ENCODE data around the gene TOGARAM2. TPM values are rescaled to one million over a fixed set of nuclear protein-coding genes. Genes with fewer than 3 reads are reported as not detected.

TOGARAM2 gene
- polyA plus RNA-seq, 1 donor (not counting 4 experiments of a cell fraction or from before 2014, with no cell fraction given) = 0.10 TPM

DNA sequence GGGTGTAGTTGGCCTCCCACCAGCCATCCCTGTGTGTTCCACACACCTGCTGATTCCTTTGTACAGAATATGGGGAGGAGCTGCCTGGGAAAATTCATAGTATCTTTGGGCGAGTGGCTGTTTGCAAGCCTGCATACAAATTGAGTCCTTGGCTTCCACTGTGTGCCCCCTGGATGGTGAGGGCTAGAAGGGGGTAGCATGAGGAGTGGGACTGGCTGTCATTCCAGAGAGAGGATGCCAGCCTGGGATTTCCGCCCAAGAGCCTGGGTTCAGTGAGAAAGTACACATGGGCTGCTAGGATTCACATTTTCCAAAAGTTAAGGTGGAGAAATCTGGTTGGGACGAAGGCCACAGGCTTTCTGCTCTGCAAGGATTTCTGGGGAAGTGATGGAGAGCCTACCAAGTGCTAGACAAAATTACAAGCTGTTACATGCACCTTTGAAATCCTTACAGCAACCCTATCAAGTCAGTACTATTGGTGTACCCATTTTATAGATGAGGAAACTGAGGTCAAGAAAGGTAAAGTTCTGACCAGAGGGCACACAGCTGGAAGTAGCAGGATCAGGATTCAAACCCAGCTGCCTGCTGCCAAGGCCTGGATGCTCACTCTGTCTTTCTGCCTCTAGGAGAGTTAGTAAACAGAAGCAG, 606 bp upstream of the TOGARAM2 start:
- no peak overlapping the region for H3K4me2 ChIP-seq (ENCODE audit: control insufficient read depth, extremely low read depth, insufficient read depth, low read depth, low read length)
- FAIRE-seq = peak; percentile 60

DNA sequence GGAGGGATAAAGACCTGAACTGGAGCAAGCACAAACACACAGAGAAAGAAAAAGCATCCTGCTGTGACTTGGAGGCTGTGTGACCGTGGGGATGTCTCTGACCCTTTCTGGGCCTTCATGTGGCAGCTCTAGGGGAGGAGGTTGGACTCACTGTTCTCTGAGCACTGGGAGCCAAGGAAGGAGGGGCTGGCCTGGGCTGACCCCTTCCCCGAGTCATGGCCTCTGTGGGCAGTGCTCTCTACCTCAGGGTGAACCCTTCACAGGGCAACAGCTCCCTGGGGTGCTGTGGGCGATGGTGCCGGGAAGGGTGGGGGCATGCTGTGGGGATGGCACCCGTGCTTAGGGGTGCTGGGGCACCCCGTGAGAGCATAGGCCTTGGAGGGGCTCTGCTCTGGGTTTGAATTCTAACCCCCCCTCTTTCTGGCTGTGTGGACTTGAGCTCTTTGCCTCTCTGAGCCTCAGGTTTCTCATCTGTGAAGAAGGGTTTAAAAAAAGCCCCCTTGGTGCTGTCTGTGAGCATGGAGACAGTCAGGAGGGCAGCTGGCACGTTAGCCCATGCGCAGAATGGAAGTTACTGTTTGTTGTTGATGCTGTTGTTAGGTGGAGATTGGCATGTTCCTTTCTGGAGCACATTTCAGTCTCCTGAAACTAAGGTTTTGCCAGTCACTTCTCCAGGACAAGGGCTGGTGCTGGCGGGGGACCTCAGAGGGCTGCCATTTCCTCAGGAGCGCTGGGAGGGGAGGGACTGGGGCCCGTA, 700 bp downstream of the TOGARAM2 start:
- Histone ChIP-seq H3K9me1 (ENCODE audit: control insufficient read depth, extremely low read depth, insufficient read depth, low read length) (no peaks in the 10 kb centered on the region), H3K27ac (ENCODE audit: control insufficient read depth, insufficient read depth, low read length) (no peak overlapping the region), H3K9ac (ENCODE audit: control insufficient read depth, extremely low read depth, insufficient read depth, low read length) (no peak overlapping the region), H3K4me1 (ENCODE audit: control insufficient read depth, extremely low read depth, insufficient read depth, low read length) (peaks cover 6% of the 10 kb centered on the region), H3K36me3 (ENCODE audit: control insufficient read depth in 2 of 2, extremely low read depth in 1 of 2, insufficient read depth in 2 of 2, low read length in 2 of 2) (no peaks in the 10 kb centered on the region), H3K27me3 (ENCODE audit: control insufficient read depth, extremely low read depth, insufficient read depth, low read length) (no peaks in the 10 kb centered on the region), H3K4me3 (ENCODE audit: control insufficient read depth in 2 of 3, extremely low read depth in 1 of 3, insufficient read depth in 2 of 3, low read depth in 1 of 3, low read length in 3 of 3) (no peak overlapping the region), H3K79me2 (ENCODE audit: control insufficient read depth, insufficient read depth, low read length) (no peaks in the 10 kb centered on the region), H3K9me3 (ENCODE audit: control insufficient read depth, low read depth, low read length) (no peaks in the 10 kb centered on the region), H4K20me1 (ENCODE audit: control insufficient read depth, extremely low read depth, insufficient read depth, low read length) (no peaks in the 10 kb centered on the region), H2AFZ (ENCODE audit: control insufficient read depth, low read length) (no peak overlapping the region), H3K4me2 (ENCODE audit: control insufficient read depth, extremely low read depth, insufficient read depth, low read depth, low read length) (no peak overlapping the region)
- TF ChIP-seq EZH2 (IDR thresholded peaks at IDR 0.05; ENCODE audit: low read length) = no peak
- TF ChIP-seq, protein P1, sequence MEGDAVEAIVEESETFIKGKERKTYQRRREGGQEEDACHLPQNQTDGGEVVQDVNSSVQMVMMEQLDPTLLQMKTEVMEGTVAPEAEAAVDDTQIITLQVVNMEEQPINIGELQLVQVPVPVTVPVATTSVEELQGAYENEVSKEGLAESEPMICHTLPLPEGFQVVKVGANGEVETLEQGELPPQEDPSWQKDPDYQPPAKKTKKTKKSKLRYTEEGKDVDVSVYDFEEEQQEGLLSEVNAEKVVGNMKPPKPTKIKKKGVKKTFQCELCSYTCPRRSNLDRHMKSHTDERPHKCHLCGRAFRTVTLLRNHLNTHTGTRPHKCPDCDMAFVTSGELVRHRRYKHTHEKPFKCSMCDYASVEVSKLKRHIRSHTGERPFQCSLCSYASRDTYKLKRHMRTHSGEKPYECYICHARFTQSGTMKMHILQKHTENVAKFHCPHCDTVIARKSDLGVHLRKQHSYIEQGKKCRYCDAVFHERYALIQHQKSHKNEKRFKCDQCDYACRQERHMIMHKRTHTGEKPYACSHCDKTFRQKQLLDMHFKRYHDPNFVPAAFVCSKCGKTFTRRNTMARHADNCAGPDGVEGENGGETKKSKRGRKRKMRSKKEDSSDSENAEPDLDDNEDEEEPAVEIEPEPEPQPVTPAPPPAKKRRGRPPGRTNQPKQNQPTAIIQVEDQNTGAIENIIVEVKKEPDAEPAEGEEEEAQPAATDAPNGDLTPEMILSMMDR (optimal IDR thresholded peaks at IDR 0.05 in 1 of 3, IDR thresholded peaks at IDR 0.05 in 1 of 3, conservative IDR thresholded peaks at IDR 0.05 in 1 of 3; ENCODE audit: extremely low read depth in 1 of 3, insufficient read depth in 2 of 3, low read length in 3 of 3) = no peak
- dilution Hi-C loops (cut with MboI; ENCODE audit: extremely low pct_ligation_motif_present, low sequenced_read_pairs) = no loop called here
- no peak for FAIRE-seq
- no peak for DNase-seq (ENCODE audit: low read depth, low spot score)

More for the DNA sequence above, 606 bp upstream of the TOGARAM2 start:
- no peak overlapping the region for H3K27ac ChIP-seq (ENCODE audit: control insufficient read depth, insufficient read depth, low read length)
- TF ChIP-seq, protein P1 (optimal IDR thresholded peaks at IDR 0.05 in 1 of 3, IDR thresholded peaks at IDR 0.05 in 1 of 3, conservative IDR thresholded peaks at IDR 0.05 in 1 of 3; ENCODE audit: extremely low read depth in 1 of 3, insufficient read depth in 2 of 3, low read length in 3 of 3) = no peak
- TF ChIP-seq EZH2 (IDR thresholded peaks at IDR 0.05; ENCODE audit: low read length) = no peak
- no peak overlapping the region for H3K4me3 ChIP-seq (ENCODE audit: control insufficient read depth in 2 of 3, extremely low read depth in 1 of 3, insufficient read depth in 2 of 3, low read depth in 1 of 3, low read length in 3 of 3)
- peaks cover 14% of the 10 kb centered on the region for H3K4me1 ChIP-seq (ENCODE audit: control insufficient read depth, extremely low read depth, insufficient read depth, low read length)
- no peaks in the 10 kb centered on the region for H3K79me2 ChIP-seq (ENCODE audit: control insufficient read depth, insufficient read depth, low read length)
- dilution Hi-C loops (cut with MboI; ENCODE audit: extremely low pct_ligation_motif_present, low sequenced_read_pairs) = no loop called here
- H3K27me3 ChIP-seq (ENCODE audit: control insufficient read depth, extremely low read depth, insufficient read depth, low read length) = no peaks in the 10 kb centered on the region
- DNase-seq (ENCODE audit: low read depth, low spot score) = no peak
- H2AFZ ChIP-seq (ENCODE audit: control insufficient read depth, low read length) = peak overlapping the region; percentile 22
- H3K9ac ChIP-seq (ENCODE audit: control insufficient read depth, extremely low read depth, insufficient read depth, low read length) = no peak overlapping the region
- H3K9me1 ChIP-seq (ENCODE audit: control insufficient read depth, extremely low read depth, insufficient read depth, low read length) = no peaks in the 10 kb centered on the region
- H3K9me3 ChIP-seq (ENCODE audit: control insufficient read depth, low read depth, low read length) = no peaks in the 10 kb centered on the region
- H4K20me1 ChIP-seq (ENCODE audit: control insufficient read depth, extremely low read depth, insufficient read depth, low read length) = no peaks in the 10 kb centered on the region
- no peaks in the 10 kb centered on the region for H3K36me3 ChIP-seq (ENCODE audit: control insufficient read depth in 2 of 2, extremely low read depth in 1 of 2, insufficient read depth in 2 of 2, low read length in 2 of 2)

Measured in keratinocyte (primary cell).